Measurements from ENCODE around the gene CYP2A6.
"Not testable (repeated sequence)": the region's sequence is repeated elsewhere in the genome, so short reads cannot be mapped to it uniquely, and the experiment has no call there.

The CYP2A6 gene

GRCh38 chr19:40822161-40822560, 28.1 kb downstream of the CYP2A6 start:
- TF ChIP-seq, protein P1, sequence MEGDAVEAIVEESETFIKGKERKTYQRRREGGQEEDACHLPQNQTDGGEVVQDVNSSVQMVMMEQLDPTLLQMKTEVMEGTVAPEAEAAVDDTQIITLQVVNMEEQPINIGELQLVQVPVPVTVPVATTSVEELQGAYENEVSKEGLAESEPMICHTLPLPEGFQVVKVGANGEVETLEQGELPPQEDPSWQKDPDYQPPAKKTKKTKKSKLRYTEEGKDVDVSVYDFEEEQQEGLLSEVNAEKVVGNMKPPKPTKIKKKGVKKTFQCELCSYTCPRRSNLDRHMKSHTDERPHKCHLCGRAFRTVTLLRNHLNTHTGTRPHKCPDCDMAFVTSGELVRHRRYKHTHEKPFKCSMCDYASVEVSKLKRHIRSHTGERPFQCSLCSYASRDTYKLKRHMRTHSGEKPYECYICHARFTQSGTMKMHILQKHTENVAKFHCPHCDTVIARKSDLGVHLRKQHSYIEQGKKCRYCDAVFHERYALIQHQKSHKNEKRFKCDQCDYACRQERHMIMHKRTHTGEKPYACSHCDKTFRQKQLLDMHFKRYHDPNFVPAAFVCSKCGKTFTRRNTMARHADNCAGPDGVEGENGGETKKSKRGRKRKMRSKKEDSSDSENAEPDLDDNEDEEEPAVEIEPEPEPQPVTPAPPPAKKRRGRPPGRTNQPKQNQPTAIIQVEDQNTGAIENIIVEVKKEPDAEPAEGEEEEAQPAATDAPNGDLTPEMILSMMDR (IDR thresholded peaks at IDR 0.05; ENCODE audit: low read depth, low read length) = no peak
- H3K4me3 ChIP-seq (ENCODE audit: low read depth, low read length) = no peak overlapping the region

GRCh38 chr19:40819479-40820234, 30.6 kb downstream of the CYP2A6 start:
- H3K4me3 ChIP-seq (ENCODE audit: low read depth, low read length) = not testable (repeated sequence)
- TF ChIP-seq, protein P1 (IDR thresholded peaks at IDR 0.05; ENCODE audit: low read depth, low read length) = peak; percentile 45

GRCh38 chr19:40818480-40819399, 31.5 kb downstream of the CYP2A6 start:
- H3K4me3 ChIP-seq (ENCODE audit: low read depth, low read length) = peak overlapping the region; percentile 35
- TF ChIP-seq, protein P1 (IDR thresholded peaks at IDR 0.05; ENCODE audit: low read depth, low read length) = peak; percentile 32; the same call in 1 of the 2 replicates

- TF ChIP-seq, protein P1 (IDR thresholded peaks at IDR 0.05; ENCODE audit: low read depth, low read length) = no peak
- H3K4me3 ChIP-seq (ENCODE audit: low read depth, low read length) = no peak overlapping the region
Measured at GRCh38 chr19:40815223-40815622, 35.0 kb downstream of the CYP2A6 start.

DNA sequence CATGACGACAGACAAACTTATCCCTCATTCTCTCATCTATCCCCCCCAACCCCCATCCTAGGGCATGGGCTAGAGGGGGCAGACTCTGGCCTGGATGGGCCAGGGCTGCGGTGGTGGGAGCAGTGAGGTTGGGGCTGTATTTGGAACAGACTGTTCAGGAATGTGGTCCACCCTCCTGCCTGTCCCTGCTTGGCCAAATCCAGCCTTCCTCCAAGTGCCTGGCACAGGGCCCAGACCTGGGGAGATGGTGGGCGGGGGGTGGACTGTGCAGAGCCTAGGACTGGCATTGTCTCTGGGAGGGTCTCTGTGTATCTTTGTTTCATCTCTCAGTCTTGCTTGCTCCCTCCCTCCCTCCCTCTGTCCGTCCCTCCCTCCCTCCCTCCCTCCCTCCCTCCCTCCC, 37.1 kb downstream of the CYP2A6 start:
- TF ChIP-seq, protein P1 (IDR thresholded peaks at IDR 0.05; ENCODE audit: low read depth, low read length) = no peak

GRCh38 chr19:40812571-40812970, 37.7 kb downstream of the CYP2A6 start:
- H3K4me3 ChIP-seq (ENCODE audit: low read depth, low read length) = not testable (repeated sequence)

More for the DNA sequence above, 37.1 kb downstream of the CYP2A6 start:
- H3K4me3 ChIP-seq (ENCODE audit: low read depth, low read length) = no peak overlapping the region

GRCh38 chr19:40811478-40812341, 38.5 kb downstream of the CYP2A6 start:
- H3K4me3 ChIP-seq (ENCODE audit: low read depth, low read length) = no peak overlapping the region; the same call in 1 of the 2 replicates
- TF ChIP-seq, protein P1 (IDR thresholded peaks at IDR 0.05; ENCODE audit: low read depth, low read length) = no peak

GRCh38 chr19:40810649-40811408, 39.4 kb downstream of the CYP2A6 start:
- H3K4me3 ChIP-seq (ENCODE audit: low read depth, low read length) = peak overlapping the region; percentile 43
